ENCODE measurements around the gene S100A2. TPM values are rescaled to one million over a fixed set of nuclear protein-coding genes. Genes with fewer than 3 reads are reported as not detected.

S100A2 gene
- total RNA-seq, 1 donor from 2014 or later = 3.8 TPM

DNA sequence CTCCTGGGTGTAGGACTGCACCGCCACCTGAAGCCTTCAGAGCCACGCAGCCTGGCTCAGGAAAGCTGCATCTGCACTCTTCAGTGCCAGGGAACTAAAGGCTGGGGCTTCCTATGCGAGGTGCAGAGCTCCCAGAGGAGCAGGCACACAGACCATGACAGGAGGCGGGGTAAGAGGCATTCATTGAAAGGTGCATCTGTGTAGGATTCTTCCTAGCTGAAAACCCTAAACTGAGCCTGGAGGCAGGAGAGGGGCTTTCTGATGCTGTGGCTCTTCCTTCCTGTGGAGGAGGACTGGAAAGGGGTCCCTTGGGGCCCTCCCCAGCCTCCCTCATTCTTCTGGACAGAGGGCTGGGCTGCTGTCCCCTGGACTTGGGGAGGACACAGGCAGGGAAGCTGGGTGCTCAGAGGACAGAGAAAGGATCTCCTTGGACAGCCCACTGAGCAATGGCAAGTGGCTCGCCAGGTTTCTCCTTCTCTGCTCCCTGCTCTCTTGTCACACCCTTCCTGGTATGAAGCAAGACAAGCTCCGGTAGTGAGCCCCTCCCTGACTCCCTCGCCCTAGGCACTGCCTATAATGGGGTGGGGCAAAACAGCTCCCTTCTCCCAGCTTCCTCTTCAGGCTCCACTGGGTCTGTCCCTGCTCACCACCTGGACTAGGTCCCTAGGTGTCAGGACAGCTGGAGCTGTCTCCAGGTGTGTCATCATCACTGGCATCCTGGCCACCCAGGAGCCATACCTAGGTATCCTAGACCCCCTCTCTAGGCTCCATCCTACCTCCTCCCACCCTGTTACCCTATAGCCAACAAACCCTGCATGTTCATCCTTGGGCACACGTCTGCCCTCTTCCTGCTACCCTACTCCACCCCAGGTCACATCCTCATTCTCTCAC is 49.9 kb downstream of the S100A2 start:
- Histone ChIP-seq H3K27me3 (ENCODE audit: insufficient read depth, low read length) (no peaks in the 10 kb centered on the region), H3K79me2 (ENCODE audit: insufficient read depth, low read length) (no peaks in the 10 kb centered on the region), H4K20me1 (ENCODE audit: insufficient read depth, low read length) (no peaks in the 10 kb centered on the region), H3K27ac (ENCODE audit: low read depth, low read length) (no peak overlapping the region), H3K9me3 (ENCODE audit: insufficient read depth, low read depth, low read length) (no peaks in the 10 kb centered on the region), H3K36me3 (ENCODE audit: insufficient read depth, low read length) (no peaks in the 10 kb centered on the region), H2AFZ (ENCODE audit: low read depth, low read length) (no peak overlapping the region), H3K4me2 (ENCODE audit: low read length) (no peak overlapping the region), H3K4me1 (ENCODE audit: insufficient read depth, low read length) (no peaks in the 10 kb centered on the region), H3K9ac (ENCODE audit: low read length) (no peak overlapping the region), H3K4me3 (ENCODE audit: insufficient read depth, low read depth, low read length) (no peak overlapping the region)
- H3K4me3 Mint-ChIP-seq (ENCODE audit: unreplicated experiment) = no peak overlapping the region
- FAIRE-seq (no peak), DNase-seq (ENCODE audit: low read depth) (no peak)
- no peaks in the 10 kb centered on the region for H3K36me3 Mint-ChIP-seq (ENCODE audit: low read depth, unreplicated experiment)
- H3K27ac Mint-ChIP-seq (ENCODE audit: unreplicated experiment) = no peak overlapping the region
- TF ChIP-seq EZH2 (IDR thresholded peaks at IDR 0.05; ENCODE audit: insufficient read depth, low read length) = no peak
- H3K27me3 Mint-ChIP-seq (ENCODE audit: low read depth, unreplicated experiment) = peaks cover 3% of the 10 kb centered on the region
- H3K4me1 Mint-ChIP-seq (ENCODE audit: low read depth, unreplicated experiment) = peaks cover 7% of the 10 kb centered on the region
- peaks cover 2% of the 10 kb centered on the region for H3K9me3 Mint-ChIP-seq (ENCODE audit: unreplicated experiment)

DNA sequence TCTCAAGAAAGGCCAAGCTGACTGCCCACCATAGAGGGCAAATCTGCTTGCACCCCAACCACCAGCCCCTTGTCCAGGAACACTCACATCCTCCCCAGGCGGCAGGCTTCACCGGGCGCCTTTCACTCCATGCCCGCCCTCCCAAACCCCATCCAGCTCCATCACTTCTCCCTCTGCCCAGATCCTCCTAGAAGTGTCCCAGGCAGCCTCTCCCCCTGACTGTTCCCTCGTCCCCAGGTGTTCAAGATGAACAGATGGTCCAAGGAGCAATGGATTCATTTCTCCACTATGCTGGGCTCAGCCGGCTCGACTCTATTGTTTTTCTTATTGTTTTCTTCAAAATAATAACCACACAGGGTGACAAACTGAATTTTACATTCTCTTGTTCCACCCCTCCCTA is 52.0 kb downstream of the S100A2 start:
- Histone ChIP-seq H3K4me1 (ENCODE audit: insufficient read depth, low read length) (no peaks in the 10 kb centered on the region), H2AFZ (ENCODE audit: low read depth, low read length) (no peak overlapping the region), H3K36me3 (ENCODE audit: insufficient read depth, low read length) (no peaks in the 10 kb centered on the region), H3K27ac (ENCODE audit: low read depth, low read length) (no peak overlapping the region), H3K9ac (ENCODE audit: low read length) (no peak overlapping the region), H3K27me3 (ENCODE audit: insufficient read depth, low read length) (no peaks in the 10 kb centered on the region), H3K4me3 (ENCODE audit: insufficient read depth, low read depth, low read length) (no peak overlapping the region), H3K9me3 (ENCODE audit: insufficient read depth, low read depth, low read length) (no peaks in the 10 kb centered on the region), H3K4me2 (ENCODE audit: low read length) (no peak overlapping the region), H4K20me1 (ENCODE audit: insufficient read depth, low read length) (no peaks in the 10 kb centered on the region), H3K79me2 (ENCODE audit: insufficient read depth, low read length) (no peaks in the 10 kb centered on the region)
- Mint-ChIP-seq H3K36me3 (ENCODE audit: low read depth, unreplicated experiment) (no peaks in the 10 kb centered on the region), H3K27ac (ENCODE audit: unreplicated experiment) (no peak overlapping the region), H3K4me3 (ENCODE audit: unreplicated experiment) (no peak overlapping the region), H3K9me3 (ENCODE audit: unreplicated experiment) (peaks cover 2% of the 10 kb centered on the region), H3K27me3 (ENCODE audit: low read depth, unreplicated experiment) (peaks cover 3% of the 10 kb centered on the region), H3K4me1 (ENCODE audit: low read depth, unreplicated experiment) (peaks cover 6% of the 10 kb centered on the region)
- FAIRE-seq = no peak
- no peak for DNase-seq (ENCODE audit: low read depth)
- TF ChIP-seq EZH2 (IDR thresholded peaks at IDR 0.05; ENCODE audit: insufficient read depth, low read length) = no peak
- TF ChIP-seq, protein P1, sequence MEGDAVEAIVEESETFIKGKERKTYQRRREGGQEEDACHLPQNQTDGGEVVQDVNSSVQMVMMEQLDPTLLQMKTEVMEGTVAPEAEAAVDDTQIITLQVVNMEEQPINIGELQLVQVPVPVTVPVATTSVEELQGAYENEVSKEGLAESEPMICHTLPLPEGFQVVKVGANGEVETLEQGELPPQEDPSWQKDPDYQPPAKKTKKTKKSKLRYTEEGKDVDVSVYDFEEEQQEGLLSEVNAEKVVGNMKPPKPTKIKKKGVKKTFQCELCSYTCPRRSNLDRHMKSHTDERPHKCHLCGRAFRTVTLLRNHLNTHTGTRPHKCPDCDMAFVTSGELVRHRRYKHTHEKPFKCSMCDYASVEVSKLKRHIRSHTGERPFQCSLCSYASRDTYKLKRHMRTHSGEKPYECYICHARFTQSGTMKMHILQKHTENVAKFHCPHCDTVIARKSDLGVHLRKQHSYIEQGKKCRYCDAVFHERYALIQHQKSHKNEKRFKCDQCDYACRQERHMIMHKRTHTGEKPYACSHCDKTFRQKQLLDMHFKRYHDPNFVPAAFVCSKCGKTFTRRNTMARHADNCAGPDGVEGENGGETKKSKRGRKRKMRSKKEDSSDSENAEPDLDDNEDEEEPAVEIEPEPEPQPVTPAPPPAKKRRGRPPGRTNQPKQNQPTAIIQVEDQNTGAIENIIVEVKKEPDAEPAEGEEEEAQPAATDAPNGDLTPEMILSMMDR (IDR thresholded peaks at IDR 0.05; ENCODE audit: insufficient read depth, low read depth, low read length) = no peak

- H3K27ac Mint-ChIP-seq (ENCODE audit: unreplicated experiment) = no peak overlapping the region
- H3K4me3 Mint-ChIP-seq (ENCODE audit: unreplicated experiment) = no peak overlapping the region
- Histone ChIP-seq H3K27me3 (ENCODE audit: insufficient read depth, low read length) (no peaks in the 10 kb centered on the region), H4K20me1 (ENCODE audit: insufficient read depth, low read length) (no peaks in the 10 kb centered on the region), H3K9me3 (ENCODE audit: insufficient read depth, low read depth, low read length) (no peaks in the 10 kb centered on the region), H3K36me3 (ENCODE audit: insufficient read depth, low read length) (no peaks in the 10 kb centered on the region), H3K9ac (ENCODE audit: low read length) (no peak overlapping the region), H3K79me2 (ENCODE audit: insufficient read depth, low read length) (no peaks in the 10 kb centered on the region), H2AFZ (ENCODE audit: low read depth, low read length) (no peak overlapping the region), H3K27ac (ENCODE audit: low read depth, low read length) (no peak overlapping the region), H3K4me1 (ENCODE audit: insufficient read depth, low read length) (peaks cover 2% of the 10 kb centered on the region), H3K4me2 (ENCODE audit: low read length) (no peak overlapping the region), H3K4me3 (ENCODE audit: insufficient read depth, low read depth, low read length) (no peak overlapping the region)
- H3K9me3 Mint-ChIP-seq (ENCODE audit: unreplicated experiment) = peaks cover 2% of the 10 kb centered on the region
- FAIRE-seq (no peak), DNase-seq (ENCODE audit: low read depth) (no peak)
- H3K36me3 Mint-ChIP-seq (ENCODE audit: low read depth, unreplicated experiment) = no peaks in the 10 kb centered on the region
- no peak for TF ChIP-seq EZH2 (IDR thresholded peaks at IDR 0.05; ENCODE audit: insufficient read depth, low read length)
- H3K4me1 Mint-ChIP-seq (ENCODE audit: low read depth, unreplicated experiment) = peaks cover 2% of the 10 kb centered on the region
- H3K27me3 Mint-ChIP-seq (ENCODE audit: low read depth, unreplicated experiment) = peaks cover 3% of the 10 kb centered on the region
These were observed 52.6 kb downstream of the S100A2 start for GRCh38 chr1:153513023-153513422.

Other genes with a start within 250 kb of the S100A2 start
- not detected in 2 replicates for gene PGLYRP4, start 217.0 kb downstream of the S100A2 start, total RNA-seq
- gene S100A9, start 208.0 kb downstream of the S100A2 start, total RNA-seq = 1.8 TPM in 1 of 2 replicates, not detected in the other
- gene S100A12, start 190.2 kb downstream of the S100A2 start, total RNA-seq = not detected in 2 replicates
- not detected in 2 replicates for gene S100A8, start 174.8 kb downstream of the S100A2 start, total RNA-seq
- gene S100A7A, start 149.3 kb downstream of the S100A2 start, total RNA-seq = not detected in 2 replicates
- gene S100A7, start 105.2 kb downstream of the S100A2 start, total RNA-seq = not detected in 2 replicates
- gene S100A6, start 29.9 kb downstream of the S100A2 start, total RNA-seq = 74.4 and 125 TPM in 2 replicates
- gene S100A5, start 24.9 kb downstream of the S100A2 start, total RNA-seq = 0.39 TPM in 1 of 2 replicates, not detected in the other
- gene S100A4, start 20.0 kb downstream of the S100A2 start, total RNA-seq = 58.5 and 69.3 TPM in 2 replicates
- gene S100A3, start 16.6 kb downstream of the S100A2 start, total RNA-seq = 12.8 and 14.6 TPM in 2 replicates
- gene S100A16, start 47.3 kb upstream of the S100A2 start, total RNA-seq = 48.8 and 54.4 TPM in 2 replicates
- 0.38 and 0.57 TPM in 2 replicates for gene S100A14, start 50.5 kb upstream of the S100A2 start, total RNA-seq
- 134 and 172 TPM in 2 replicates for gene S100A13, start 61.7 kb upstream of the S100A2 start, total RNA-seq
- gene S100A1, start 62.6 kb upstream of the S100A2 start, total RNA-seq = 1.7 and 4.1 TPM in 2 replicates
- 46.7 and 56.4 TPM in 2 replicates for gene CHTOP, start 68.2 kb upstream of the S100A2 start, total RNA-seq
- 27.4 and 31.3 TPM in 2 replicates for gene SNAPIN, start 92.9 kb upstream of the S100A2 start, total RNA-seq
- 176 and 185 TPM in 2 replicates for gene ILF2, start 105.1 kb upstream of the S100A2 start, total RNA-seq
- gene NPR1, start 112.8 kb upstream of the S100A2 start, total RNA-seq = 0.07 and 0.11 TPM in 2 replicates
- 39.5 and 40.2 TPM in 2 replicates for gene INTS3, start 162.2 kb upstream of the S100A2 start, total RNA-seq
- 5.9 and 8.5 TPM in 2 replicates for gene SLC27A3, start 209.6 kb upstream of the S100A2 start, total RNA-seq

Measured in astrocyte (in vitro differentiated cells and primary cell).